GM12872 (cell line): ENCODE measurements around the gene HECTD1.

ENCODE experiments used
- TF ChIP-seq, protein P1 (sequence below): IDR thresholded peaks from 3 replicates; pipeline ENCODE4 v1.5.1; 2011; ENCODE audit warnings: low read depth, mild to moderate bottlenecking, low read length, moderate library complexity; ENCODE audit not compliant: insufficient read depth

Gene HECTD1

GRCh38 chr14:31206536-31207286, 882 bp downstream of the HECTD1 start:
- TF ChIP-seq, protein P1, sequence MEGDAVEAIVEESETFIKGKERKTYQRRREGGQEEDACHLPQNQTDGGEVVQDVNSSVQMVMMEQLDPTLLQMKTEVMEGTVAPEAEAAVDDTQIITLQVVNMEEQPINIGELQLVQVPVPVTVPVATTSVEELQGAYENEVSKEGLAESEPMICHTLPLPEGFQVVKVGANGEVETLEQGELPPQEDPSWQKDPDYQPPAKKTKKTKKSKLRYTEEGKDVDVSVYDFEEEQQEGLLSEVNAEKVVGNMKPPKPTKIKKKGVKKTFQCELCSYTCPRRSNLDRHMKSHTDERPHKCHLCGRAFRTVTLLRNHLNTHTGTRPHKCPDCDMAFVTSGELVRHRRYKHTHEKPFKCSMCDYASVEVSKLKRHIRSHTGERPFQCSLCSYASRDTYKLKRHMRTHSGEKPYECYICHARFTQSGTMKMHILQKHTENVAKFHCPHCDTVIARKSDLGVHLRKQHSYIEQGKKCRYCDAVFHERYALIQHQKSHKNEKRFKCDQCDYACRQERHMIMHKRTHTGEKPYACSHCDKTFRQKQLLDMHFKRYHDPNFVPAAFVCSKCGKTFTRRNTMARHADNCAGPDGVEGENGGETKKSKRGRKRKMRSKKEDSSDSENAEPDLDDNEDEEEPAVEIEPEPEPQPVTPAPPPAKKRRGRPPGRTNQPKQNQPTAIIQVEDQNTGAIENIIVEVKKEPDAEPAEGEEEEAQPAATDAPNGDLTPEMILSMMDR = no peak

DNA sequence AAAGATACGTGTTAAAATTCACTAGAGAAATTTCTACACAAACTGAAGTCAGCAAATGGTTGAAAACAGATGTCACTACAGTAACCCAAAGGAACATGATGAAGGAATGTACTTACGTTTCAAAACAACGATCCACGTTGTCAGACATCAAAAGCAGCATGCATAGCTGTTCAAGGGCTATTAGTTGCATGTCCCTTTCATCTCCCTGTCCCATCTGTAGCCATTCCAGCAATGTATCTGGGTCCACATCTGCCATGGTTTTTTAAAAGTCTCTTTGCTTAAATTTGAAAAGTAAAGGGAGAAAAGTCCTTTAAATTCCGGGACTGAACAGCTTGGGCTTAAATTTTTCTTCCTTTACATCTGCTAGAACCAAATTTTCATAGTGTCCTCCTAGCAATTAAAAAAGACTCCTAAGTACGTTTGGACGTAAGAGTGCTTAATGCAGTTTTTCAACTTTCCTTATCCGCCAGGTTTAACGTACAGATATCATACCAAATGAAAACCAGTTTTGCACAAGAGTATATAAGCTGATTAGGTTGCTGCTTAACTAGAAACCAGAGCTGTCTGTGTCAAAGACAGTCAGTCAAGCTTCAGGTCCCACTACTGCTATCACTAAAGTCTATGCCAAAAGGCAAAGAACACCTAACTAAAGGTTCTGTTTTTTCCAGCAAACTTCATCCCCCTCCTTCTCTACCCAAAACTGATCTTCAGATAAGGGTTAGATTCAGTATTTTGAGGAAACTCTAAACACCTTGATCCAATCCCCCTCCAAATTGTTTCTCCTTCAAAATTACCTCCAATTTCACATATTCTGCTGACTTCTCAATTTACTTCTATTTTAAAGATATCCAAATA, 1.7 kb downstream of the HECTD1 start:
- TF ChIP-seq, protein P1 = no peak

GRCh38 chr14:31204593-31205534, 2.7 kb downstream of the HECTD1 start:
- TF ChIP-seq, protein P1 = no peak

DNA sequence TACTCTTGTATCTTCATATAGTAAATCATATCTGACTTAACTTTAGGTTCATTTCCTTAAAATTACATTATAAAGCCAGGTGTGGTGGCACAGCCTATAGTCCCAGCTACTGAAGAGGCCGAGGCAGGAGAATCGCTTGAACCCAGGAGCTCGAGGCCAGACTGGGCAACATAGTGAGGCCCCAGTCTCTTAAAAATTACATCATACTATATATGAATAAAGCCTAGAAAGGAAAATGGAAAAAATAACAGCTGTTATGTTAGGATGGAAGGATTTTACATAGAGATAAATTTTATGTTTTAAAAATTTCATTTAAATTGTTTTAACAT, 4.2 kb downstream of the HECTD1 start:
- TF ChIP-seq, protein P1 = no peak

DNA sequence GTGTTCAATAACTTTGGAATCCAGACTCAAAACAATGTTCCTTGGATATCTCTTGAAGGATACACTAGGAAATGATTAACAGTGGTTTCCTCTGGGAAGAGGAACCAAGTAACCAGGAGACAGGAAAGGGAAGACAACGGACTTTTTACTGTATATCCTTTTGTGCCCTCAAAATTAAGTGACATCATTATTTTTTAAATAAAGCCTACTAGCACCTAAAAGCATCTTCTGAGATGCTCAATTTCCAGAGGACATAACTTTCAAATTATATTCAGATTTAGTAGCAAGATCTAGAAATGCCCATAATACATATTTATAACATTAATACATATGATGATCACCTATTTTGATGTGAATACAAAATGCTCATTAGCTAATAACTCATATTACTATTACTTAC, 6.5 kb downstream of the HECTD1 start:
- TF ChIP-seq, protein P1 = no peak

DNA sequence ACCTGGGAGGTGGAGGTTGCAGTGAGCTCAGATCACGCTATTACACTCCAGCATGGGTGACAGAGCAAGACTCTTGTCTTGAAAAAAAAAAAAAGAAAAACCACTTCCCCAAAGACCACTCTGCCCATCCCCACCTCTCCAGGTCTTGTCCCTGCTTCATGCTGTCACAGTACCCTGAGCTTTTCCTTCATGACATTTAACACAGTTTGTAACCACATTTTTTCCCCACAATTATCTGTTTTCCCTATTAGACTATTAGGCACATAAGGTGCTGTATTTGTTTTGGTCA, 6.9 kb downstream of the HECTD1 start:
- TF ChIP-seq, protein P1 = no peak

- TF ChIP-seq, protein P1 = no peak
Measured at GRCh38 chr14:31197671-31198070, 9.9 kb downstream of the HECTD1 start.
